ENCODE measurements around the gene PUS10. TPM values are rescaled to one million over a fixed set of nuclear protein-coding genes. Genes with fewer than 3 reads are reported as not detected.

PUS10 gene
- total RNA-seq, 2 experiments from 2014 or later, result 3.3 to 7.5 TPM

GRCh38 chr2:60947056-60947455 lies 71.0 kb downstream of the PUS10 start:
- Histone ChIP-seq H2AFZ (ENCODE audit: low read length) (no peak overlapping the region), H3K4me3 (ENCODE audit: low read depth, low read length, poor library complexity, severe bottlenecking) (no peak overlapping the region)

DNA sequence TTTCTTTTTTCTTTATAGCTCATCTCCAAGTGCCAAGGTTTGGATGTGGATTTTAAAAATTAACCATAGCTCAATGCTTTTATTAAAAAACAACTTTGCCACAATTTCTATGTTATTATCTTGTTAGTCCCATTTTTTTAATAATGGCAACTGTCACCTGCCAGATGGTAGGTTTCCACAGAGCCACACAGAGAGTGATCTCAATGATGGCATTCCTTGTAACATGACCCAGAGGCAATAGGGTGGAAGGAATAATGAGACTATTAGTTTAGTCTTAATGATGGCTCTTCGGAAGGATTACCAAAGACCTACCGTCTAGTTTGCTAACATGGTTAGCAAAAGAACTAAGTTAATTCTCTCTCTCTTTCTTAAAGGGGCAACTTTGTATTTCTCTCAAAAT lies 72.7 kb downstream of the PUS10 start:
- POLR2A ChIA-PET, result interaction anchor here (0.6 to 1.5 kb wide), 7 partner anchors 10 to 152 kb away, joined by 3 to 5 read pairs (median 4); no protein-coding TSS in a partner anchor
- CTCF ChIA-PET (ENCODE audit: unreplicated experiment), result no interaction called here

More at GRCh38 chr2:60947056-60947455, 71.0 kb downstream of the PUS10 start:
- Histone ChIP-seq H3K36me3 (ENCODE audit: insufficient read depth, low read length) (peaks cover 36% of the 10 kb centered on the region), H4K20me1 (ENCODE audit: insufficient read depth, low read length) (no peaks in the 10 kb centered on the region), H3K4me2 (ENCODE audit: low read length) (no peak overlapping the region), H3K9me2 (ENCODE audit: insufficient read depth, low read length) (no peaks in the 10 kb centered on the region), H3K79me2 (ENCODE audit: insufficient read depth, low read depth, low read length) (no peaks in the 10 kb centered on the region), H3K27ac (ENCODE audit: low read depth, low read length, poor library complexity, severe bottlenecking) (no peak overlapping the region), H3K4me1 (ENCODE audit: insufficient read depth, low read length, poor library complexity, severe bottlenecking) (no peaks in the 10 kb centered on the region), H3K9me3 (ENCODE audit: low read length) (no peaks in the 10 kb centered on the region)
- intact Hi-C loops (cut with micrococcal nuclease; ENCODE audit: unreplicated experiment), result no loop called here
- ChIA-PET POLR2A (interaction anchor here (0.6 to 0.7 kb wide), 4 partner anchors 73 to 165 kb away, joined by 3 to 4 read pairs (median 4); no protein-coding TSS in a partner anchor), CTCF (ENCODE audit: unreplicated experiment) (no interaction called here)
- no peak for DNase-seq (ENCODE audit: low spot score)
- no TSS peak for BruUV-seq (replicated peaks)
- TF ChIP-seq, protein P1, sequence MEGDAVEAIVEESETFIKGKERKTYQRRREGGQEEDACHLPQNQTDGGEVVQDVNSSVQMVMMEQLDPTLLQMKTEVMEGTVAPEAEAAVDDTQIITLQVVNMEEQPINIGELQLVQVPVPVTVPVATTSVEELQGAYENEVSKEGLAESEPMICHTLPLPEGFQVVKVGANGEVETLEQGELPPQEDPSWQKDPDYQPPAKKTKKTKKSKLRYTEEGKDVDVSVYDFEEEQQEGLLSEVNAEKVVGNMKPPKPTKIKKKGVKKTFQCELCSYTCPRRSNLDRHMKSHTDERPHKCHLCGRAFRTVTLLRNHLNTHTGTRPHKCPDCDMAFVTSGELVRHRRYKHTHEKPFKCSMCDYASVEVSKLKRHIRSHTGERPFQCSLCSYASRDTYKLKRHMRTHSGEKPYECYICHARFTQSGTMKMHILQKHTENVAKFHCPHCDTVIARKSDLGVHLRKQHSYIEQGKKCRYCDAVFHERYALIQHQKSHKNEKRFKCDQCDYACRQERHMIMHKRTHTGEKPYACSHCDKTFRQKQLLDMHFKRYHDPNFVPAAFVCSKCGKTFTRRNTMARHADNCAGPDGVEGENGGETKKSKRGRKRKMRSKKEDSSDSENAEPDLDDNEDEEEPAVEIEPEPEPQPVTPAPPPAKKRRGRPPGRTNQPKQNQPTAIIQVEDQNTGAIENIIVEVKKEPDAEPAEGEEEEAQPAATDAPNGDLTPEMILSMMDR (conservative IDR thresholded peaks at IDR 0.05; ENCODE audit: low read length), result no peak
- TF ChIP-seq EZH2phosphoT487 (IDR thresholded peaks at IDR 0.05; ENCODE audit: borderline replicate concordance, low read depth, low read length), result no peak

GRCh38 chr2:60939622-60940021 lies 78.4 kb downstream of the PUS10 start:
- DNase-seq (ENCODE audit: low spot score), result no peak
- ChIA-PET POLR2A (no interaction called here), CTCF (ENCODE audit: unreplicated experiment) (no interaction called here)
- Histone ChIP-seq H4K20me1 (ENCODE audit: insufficient read depth, low read length) (no peaks in the 10 kb centered on the region), H3K79me2 (ENCODE audit: insufficient read depth, low read depth, low read length) (peaks cover 6% of the 10 kb centered on the region; the same call in 1 of the 2 replicates), H3K4me2 (ENCODE audit: low read length) (no peak overlapping the region), H3K9me3 (ENCODE audit: low read length) (no peaks in the 10 kb centered on the region), H3K4me1 (ENCODE audit: insufficient read depth, low read length, poor library complexity, severe bottlenecking) (no peaks in the 10 kb centered on the region), H3K36me3 (ENCODE audit: insufficient read depth, low read length) (peaks cover 85% of the 10 kb centered on the region), H3K4me3 (ENCODE audit: low read depth, low read length, poor library complexity, severe bottlenecking) (no peak overlapping the region), H2AFZ (ENCODE audit: low read length) (no peak overlapping the region), H3K9me2 (ENCODE audit: insufficient read depth, low read length) (no peaks in the 10 kb centered on the region), H3K27ac (ENCODE audit: low read depth, low read length, poor library complexity, severe bottlenecking) (no peak overlapping the region)
- no TSS peak for BruUV-seq (replicated peaks)
- no peak for TF ChIP-seq EZH2phosphoT487 (IDR thresholded peaks at IDR 0.05; ENCODE audit: borderline replicate concordance, low read depth, low read length)
- TF ChIP-seq, protein P1 (conservative IDR thresholded peaks at IDR 0.05; ENCODE audit: low read length), result no peak
- intact Hi-C loops (cut with micrococcal nuclease; ENCODE audit: unreplicated experiment), result loop anchor here (5.0 kb wide), 1 partner anchor 58 kb away; no protein-coding TSS in a partner anchor

More for the DNA sequence above, 72.7 kb downstream of the PUS10 start:
- no peaks in the 10 kb centered on the region for H3K9me2 ChIP-seq (ENCODE audit: insufficient read depth, low read length)
- H3K27ac ChIP-seq (ENCODE audit: low read depth, low read length, poor library complexity, severe bottlenecking), result no peak overlapping the region
- no peak for TF ChIP-seq EZH2phosphoT487 (IDR thresholded peaks at IDR 0.05; ENCODE audit: borderline replicate concordance, low read depth, low read length)
- TF ChIP-seq, protein P1 (conservative IDR thresholded peaks at IDR 0.05; ENCODE audit: low read length), result no peak
- BruUV-seq (replicated peaks), result no TSS peak
- no peaks in the 10 kb centered on the region for H3K4me1 ChIP-seq (ENCODE audit: insufficient read depth, low read length, poor library complexity, severe bottlenecking)
- no peaks in the 10 kb centered on the region for H3K79me2 ChIP-seq (ENCODE audit: insufficient read depth, low read depth, low read length)
- no peak overlapping the region for H3K4me2 ChIP-seq (ENCODE audit: low read length)
- intact Hi-C loops (cut with micrococcal nuclease; ENCODE audit: unreplicated experiment), result no loop called here
- no peak overlapping the region for H3K4me3 ChIP-seq (ENCODE audit: low read depth, low read length, poor library complexity, severe bottlenecking)
- H4K20me1 ChIP-seq (ENCODE audit: insufficient read depth, low read length), result no peaks in the 10 kb centered on the region
- no peak overlapping the region for H2AFZ ChIP-seq (ENCODE audit: low read length)
- peaks cover 39% of the 10 kb centered on the region for H3K36me3 ChIP-seq (ENCODE audit: insufficient read depth, low read length)
- no peak for DNase-seq (ENCODE audit: low spot score)
- H3K9me3 ChIP-seq (ENCODE audit: low read length), result no peaks in the 10 kb centered on the region
